B cell (primary cell): ENCODE results near the gene MFSD12. TPM values are rescaled to one million over a fixed set of nuclear protein-coding genes. Genes with fewer than 3 reads are reported as not detected.

ENCODE experiments used
- ATAC-seq: fragments of 200-7000 bp; cut with Tn5 transposase; one replicate; pipeline ENCODE4 v1.10.0; 2021; ENCODE audit warnings: low read depth, mild to moderate bottlenecking, moderate number of reproducible peaks, moderate library complexity
- CTCF ChIA-PET: fragments of 350-600 bp; sonication (Branson Sonifier 250); formaldehyde crosslinking; loops from one replicate; lab custom pipeline; 2021; ENCODE audit warnings: antibody characterized with exemption, inconsistent platforms; lab: Charles Lee
- POLR2A ChIA-PET: fragments of 350-600 bp; sonication (Branson Sonifier 250); formaldehyde crosslinking; loops from one replicate; lab custom pipeline; 2021; ENCODE audit warnings: antibody characterized with exemption; lab: Charles Lee
- DNase-seq: peaks from one replicate; pipeline ENCODE4 v3.0.0; 2013
- H2AFZ ChIP-seq: 2 replicates; pipeline ENCODE4 v1.6.1; 2012; ENCODE audit warnings: mild to moderate bottlenecking, low read depth, low read length; ENCODE audit not compliant: insufficient read depth, poor library complexity, severe bottlenecking
- H3K27ac ChIP-seq, 2 donors: 1 replicate in 1 of 2; 2 replicates in 1 of 2; pipeline ENCODE4 v1.5.1; 2012 to 2013; ENCODE audit warnings: low read length in 2 of 2, mild to moderate bottlenecking in 2 of 2, moderate library complexity in 1 of 2
- H3K27me3 ChIP-seq, 4 experiments: fragments of 200-600 bp in 1 of 4; sonication (generic) in 1 of 4; replicated peaks in 1 of 4; 1 replicate in 2 of 4; 2 replicates in 2 of 4; pipeline versions ENCODE4 v1.6.1 to v1.7.0; 2013 to 2016; ENCODE audit warnings: low read length in 3 of 4, mild to moderate bottlenecking in 2 of 4, mixed read lengths in 1 of 4, moderate library complexity in 1 of 4; ENCODE audit not compliant: insufficient read depth in 4 of 4, control insufficient read depth in 3 of 4; ENCODE audit errors: control extremely low read depth in 1 of 4
- H3K36me3 ChIP-seq, 2 experiments: replicated peaks in 1 of 2; 1 replicate in 1 of 2; 2 replicates in 1 of 2; pipeline versions ENCODE4 v1.6.1 to v1.7.1; 2013; ENCODE audit warnings: low read length in 1 of 2; ENCODE audit not compliant: insufficient read depth in 2 of 2, control insufficient read depth in 1 of 2; ENCODE audit errors: control extremely low read depth in 1 of 2, extremely low read depth in 1 of 2
- H3K4me1 ChIP-seq, 2 donors: fragments of 200-600 bp in 1 of 2; sonication (generic) in 1 of 2; 1 replicate in 1 of 2; 2 replicates in 1 of 2; pipeline versions ENCODE4 v1.5.1 to v1.6.1; 2013 to 2017; ENCODE audit warnings: low read length in 2 of 2; ENCODE audit not compliant: control insufficient read depth in 2 of 2, insufficient read depth in 2 of 2
- H3K4me2 ChIP-seq: replicated peaks from 2 replicates; pipeline ENCODE3; 2012; ENCODE audit warnings: mild to moderate bottlenecking, low read depth, low read length; ENCODE audit not compliant: poor library complexity, severe bottlenecking
- H3K4me3 ChIP-seq, 5 experiments: fragments of 200-600 bp in 1 of 5; sonication (generic) in 1 of 5; 1 replicate in 3 of 5; 2 replicates in 2 of 5; pipeline versions ENCODE4 v1.5.1 to v1.7.0; 2011 to 2016; ENCODE audit warnings: low read length in 4 of 5, mild to moderate bottlenecking in 4 of 5, low read depth in 2 of 5, control low read depth in 1 of 5, moderate library complexity in 1 of 5; ENCODE audit not compliant: insufficient read depth in 1 of 5; ENCODE audit errors: control extremely low read depth in 1 of 5, extremely low read depth in 1 of 5
- H3K79me2 ChIP-seq: fragments of 200-600 bp; sonication (generic); one replicate; pipeline ENCODE4 v1.6.0; 2016; ENCODE audit warnings: low read length; ENCODE audit not compliant: control insufficient read depth, insufficient read depth
- H3K9ac ChIP-seq: fragments of 200-600 bp; sonication (generic); 2 replicates; pipeline ENCODE4 v1.6.1; 2017; ENCODE audit warnings: mild to moderate bottlenecking, low read length, moderate library complexity
- H3K9me3 ChIP-seq, 3 donors: one replicate each; pipeline versions ENCODE4 v1.6.1 to v1.7.1; 2013; ENCODE audit warnings: low read length in 2 of 3; ENCODE audit not compliant: control insufficient read depth in 2 of 3, insufficient read depth in 1 of 3; ENCODE audit errors: control extremely low read depth in 1 of 3
- H4K20me1 ChIP-seq: 2 replicates; pipeline ENCODE4 v1.6.0; 2012; ENCODE audit warnings: mild to moderate bottlenecking, low read length; ENCODE audit not compliant: insufficient read depth, control insufficient read depth, poor library complexity, severe bottlenecking
- H3K27ac Mint-ChIP-seq: one replicate; pipeline ENCODE4 v1.8.0; 2021; ENCODE audit warnings: mixed read lengths
- H3K27me3 Mint-ChIP-seq: one replicate; pipeline ENCODE4 v1.8.0; 2021; ENCODE audit warnings: mixed read lengths
- H3K4me1 Mint-ChIP-seq: one replicate; pipeline ENCODE4 v1.8.0; 2021; ENCODE audit warnings: mixed read lengths
- H3K4me3 Mint-ChIP-seq: one replicate; pipeline ENCODE4 v1.8.0; 2021; ENCODE audit warnings: mixed read lengths
- H3K9me3 Mint-ChIP-seq: one replicate; pipeline ENCODE4 v1.8.0; 2022; ENCODE audit warnings: mixed read lengths; ENCODE audit not compliant: insufficient read depth
- CTCF ChIP-seq: fragments of 200-600 bp; IDR thresholded peaks from one replicate; pipeline ENCODE4 v1.8.0; 2022; ENCODE audit warnings: antibody characterized with exemption, mild to moderate bottlenecking
- EZH2 ChIP-seq: IDR thresholded peaks from 2 replicates; pipeline ENCODE4 v1.6.1; 2012; ENCODE audit warnings: borderline replicate concordance, low read depth, mild to moderate bottlenecking, moderate library complexity, low read length; ENCODE audit not compliant: insufficient read depth, poor library complexity, severe bottlenecking
- WGBS: methylation state at CpG from one replicate; pipeline ENCODE4 v1.1.5; 2013; ENCODE audit warnings: missing lambda C conversion rate; ENCODE audit not compliant: insufficient coverage; 5-methylcytosine and 5-hydroxymethylcytosine counted together
- intact Hi-C: fragments of 100-400 bp; cut with micrococcal nuclease; formaldehyde crosslinking; loops from one replicate; pipeline ENCODE4 v1.10.0; 2022
- polyA plus RNA-seq: library from polyadenylated mRNA; depleted of rRNA; stranded (reverse); fragments of >200 nt; gene quantifications from 2 replicates; pipeline ENCODE4 v1.2.3, GENCODE V29; 2012
- total RNA-seq, 2 donors: library from RNA; stranded (reverse); fragments of 120-200 nt in 1 of 2; gene quantifications; 1 replicate in 1 of 2; 2 replicates in 1 of 2; pipeline versions ENCODE4 v1.2.3 to v1.2.4, GENCODE V29; 2013 to 2022

Gene MFSD12
- total and polyA plus RNA-seq, 2 donors (not counting 1 experiment from before 2014, with no cell fraction given), result 100 to 154 TPM

- intact Hi-C loops, result no loop called here
- Histone ChIP-seq H2AFZ (no peak overlapping the region), H3K9me3 (no peaks in the 10 kb centered on the region), H3K4me3 (no peak overlapping the region), H3K4me1 (peaks cover 10 to 15% of the 10 kb centered on the region in 2 donors), H3K27me3 (no peaks in the 10 kb centered on the region), H4K20me1 (no peaks in the 10 kb centered on the region), H3K27ac (no peak overlapping the region), H3K79me2 (peaks cover 36% of the 10 kb centered on the region), H3K9ac (no peak overlapping the region), H3K36me3 (peaks cover 0 to 26% of the 10 kb centered on the region in 2 experiments), H3K4me2 (no peak overlapping the region)
- no peak for ATAC-seq
- no peak overlapping the region for H3K27ac Mint-ChIP-seq
- H3K4me3 Mint-ChIP-seq, result no peak overlapping the region
- peaks cover 18% of the 10 kb centered on the region for H3K4me1 Mint-ChIP-seq
- no peak for DNase-seq
- H3K27me3 Mint-ChIP-seq, result no peaks in the 10 kb centered on the region
- POLR2A ChIA-PET, result interaction anchor here (0.7 kb wide), 1 partner anchor 63 kb away, joined by 4 read pairs; no protein-coding TSS in a partner anchor
- CTCF ChIA-PET, result no interaction called here
- 100% methylated on average over 3 of the region's 5 CpGs for WGBS
- TF ChIP-seq EZH2, result no peak
- TF ChIP-seq CTCF, result no peak
- H3K9me3 Mint-ChIP-seq, result no peaks in the 10 kb centered on the region
Observed at GRCh38 chr19:3497757-3498520, 59.4 kb downstream of the MFSD12 start.
